ENCODE data around the gene SGMS1.
A peak's percentile ranks its signal among the peaks of the same experiment; 100 is the strongest.

SGMS1 gene

GRCh38 chr10:50621968-50622705 lies 1.6 kb downstream of the SGMS1 start:
- Histone ChIP-seq H4K20me1 (ENCODE audit: control insufficient read depth, insufficient read depth, low read depth, low read length) (0 out of 2 replicates have a peak, but pooled peaks cover 4% of the 10 kb centered on the region), H3K27me3 (ENCODE audit: control insufficient read depth, low read length) (no peaks in the 10 kb centered on the region), H3K9me3 (ENCODE audit: control insufficient read depth, insufficient read depth, low read length) (no peaks in the 10 kb centered on the region), H3K27ac (ENCODE audit: low read depth, low read length) (peak overlapping the region; percentile 43), H3K4me3 (ENCODE audit: low read length) (peak overlapping the region; percentile 83), H3K9me2 (replicated peaks; ENCODE audit: control insufficient read depth, low read length) (no peaks in the 10 kb centered on the region), H3F3A (ENCODE audit: control insufficient read depth, insufficient read depth) (peaks cover 13% of the 10 kb centered on the region), H3K4me1 (ENCODE audit: control insufficient read depth, low read length) (peaks cover 58% of the 10 kb centered on the region), H3K36me3 (ENCODE audit: control insufficient read depth, low read length) (no peaks in the 10 kb centered on the region; the same call in 1 of the 2 replicates), H3K4me2 (ENCODE audit: low read length) (peak overlapping the region; percentile 94), H3K79me2 (ENCODE audit: control insufficient read depth, low read length) (peaks cover 55% of the 10 kb centered on the region)
- TF ChIP-seq EZH2phosphoT487 (IDR thresholded peaks at IDR 0.05; ENCODE audit: borderline replicate concordance, low read length), result no peak
- TF ChIP-seq, protein P1, sequence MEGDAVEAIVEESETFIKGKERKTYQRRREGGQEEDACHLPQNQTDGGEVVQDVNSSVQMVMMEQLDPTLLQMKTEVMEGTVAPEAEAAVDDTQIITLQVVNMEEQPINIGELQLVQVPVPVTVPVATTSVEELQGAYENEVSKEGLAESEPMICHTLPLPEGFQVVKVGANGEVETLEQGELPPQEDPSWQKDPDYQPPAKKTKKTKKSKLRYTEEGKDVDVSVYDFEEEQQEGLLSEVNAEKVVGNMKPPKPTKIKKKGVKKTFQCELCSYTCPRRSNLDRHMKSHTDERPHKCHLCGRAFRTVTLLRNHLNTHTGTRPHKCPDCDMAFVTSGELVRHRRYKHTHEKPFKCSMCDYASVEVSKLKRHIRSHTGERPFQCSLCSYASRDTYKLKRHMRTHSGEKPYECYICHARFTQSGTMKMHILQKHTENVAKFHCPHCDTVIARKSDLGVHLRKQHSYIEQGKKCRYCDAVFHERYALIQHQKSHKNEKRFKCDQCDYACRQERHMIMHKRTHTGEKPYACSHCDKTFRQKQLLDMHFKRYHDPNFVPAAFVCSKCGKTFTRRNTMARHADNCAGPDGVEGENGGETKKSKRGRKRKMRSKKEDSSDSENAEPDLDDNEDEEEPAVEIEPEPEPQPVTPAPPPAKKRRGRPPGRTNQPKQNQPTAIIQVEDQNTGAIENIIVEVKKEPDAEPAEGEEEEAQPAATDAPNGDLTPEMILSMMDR (IDR thresholded peaks at IDR 0.05; ENCODE audit: low read depth, low read length, poor library complexity, severe bottlenecking), result no peak

DNA sequence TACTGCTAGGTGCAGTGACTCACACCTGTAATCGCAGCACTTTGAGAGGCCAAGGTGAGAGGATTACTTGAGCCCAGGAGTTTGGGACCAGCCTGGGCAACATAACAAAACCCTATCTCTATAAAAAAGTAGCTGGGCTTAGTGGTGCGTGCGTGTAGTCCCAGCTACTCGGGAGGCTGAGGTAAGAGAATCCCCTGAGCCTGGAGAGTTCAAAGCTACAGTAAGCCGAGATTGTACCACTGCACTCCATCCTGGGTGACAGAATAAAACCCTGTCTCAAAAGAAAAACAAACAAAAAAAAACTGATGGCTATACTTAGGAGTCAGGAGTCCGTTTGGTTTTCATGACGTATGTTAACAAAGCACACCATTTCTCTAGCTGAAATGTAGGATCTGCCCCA lies 2.9 kb downstream of the SGMS1 start:
- Histone ChIP-seq H3K9me2 (replicated peaks; ENCODE audit: control insufficient read depth, low read length) (no peaks in the 10 kb centered on the region), H3K79me2 (ENCODE audit: control insufficient read depth, low read length) (peaks cover 62% of the 10 kb centered on the region), H3F3A (ENCODE audit: control insufficient read depth, insufficient read depth) (peaks cover 13% of the 10 kb centered on the region), H3K27me3 (ENCODE audit: control insufficient read depth, low read length) (no peaks in the 10 kb centered on the region), H3K4me3 (ENCODE audit: low read length) (no peak overlapping the region; the same call in 1 of the 2 replicates), H3K27ac (ENCODE audit: low read depth, low read length) (no peak overlapping the region), H3K9me3 (ENCODE audit: control insufficient read depth, insufficient read depth, low read length) (no peaks in the 10 kb centered on the region), H3K4me2 (ENCODE audit: low read length) (peak overlapping the region; percentile 94), H3K4me1 (ENCODE audit: control insufficient read depth, low read length) (peaks cover 54% of the 10 kb centered on the region), H4K20me1 (ENCODE audit: control insufficient read depth, insufficient read depth, low read depth, low read length) (0 out of 2 replicates have a peak, but pooled peaks cover 4% of the 10 kb centered on the region), H3K36me3 (ENCODE audit: control insufficient read depth, low read length) (no peaks in the 10 kb centered on the region; the same call in 1 of the 2 replicates)
- TF ChIP-seq EZH2phosphoT487 (IDR thresholded peaks at IDR 0.05; ENCODE audit: borderline replicate concordance, low read length), result no peak
- TF ChIP-seq, protein P1 (IDR thresholded peaks at IDR 0.05; ENCODE audit: low read depth, low read length, poor library complexity, severe bottlenecking), result no peak

- H3K27ac ChIP-seq (ENCODE audit: low read depth, low read length), result no peak overlapping the region
Measured at GRCh38 chr10:50619882-50620281, 3.9 kb downstream of the SGMS1 start.

More at GRCh38 chr10:50619882-50620281, 3.9 kb downstream of the SGMS1 start:
- peaks cover 48% of the 10 kb centered on the region for H3K4me1 ChIP-seq (ENCODE audit: control insufficient read depth, low read length)
- TF ChIP-seq, protein P1 (IDR thresholded peaks at IDR 0.05; ENCODE audit: low read depth, low read length, poor library complexity, severe bottlenecking), result no peak
- TF ChIP-seq EZH2phosphoT487 (IDR thresholded peaks at IDR 0.05; ENCODE audit: borderline replicate concordance, low read length), result no peak
- H3K36me3 ChIP-seq (ENCODE audit: control insufficient read depth, low read length), result no peaks in the 10 kb centered on the region; the same call in 1 of the 2 replicates
- H4K20me1 ChIP-seq (ENCODE audit: control insufficient read depth, insufficient read depth, low read depth, low read length), result 0 out of 2 replicates have a peak, but pooled peaks cover 4% of the 10 kb centered on the region
- no peak overlapping the region for H3K4me3 ChIP-seq (ENCODE audit: low read length)
- H3K9me2 ChIP-seq (replicated peaks; ENCODE audit: control insufficient read depth, low read length), result no peaks in the 10 kb centered on the region
- peaks cover 13% of the 10 kb centered on the region for H3F3A ChIP-seq (ENCODE audit: control insufficient read depth, insufficient read depth)
- no peaks in the 10 kb centered on the region for H3K27me3 ChIP-seq (ENCODE audit: control insufficient read depth, low read length)
- H3K79me2 ChIP-seq (ENCODE audit: control insufficient read depth, low read length), result peaks cover 70% of the 10 kb centered on the region
- H3K9me3 ChIP-seq (ENCODE audit: control insufficient read depth, insufficient read depth, low read length), result no peaks in the 10 kb centered on the region
- peak overlapping the region; percentile 78; the same call in 1 of the 2 replicates for H3K4me2 ChIP-seq (ENCODE audit: low read length)

Measured in DOHH2 (cell line).